SK-N-SH (cell line): ENCODE results near the gene ECM1. TPM values are rescaled to one million over a fixed set of nuclear protein-coding genes. Genes with fewer than 3 reads are reported as not detected.

ENCODE experiments used
- CTCF ChIA-PET: fragments of 300-600, 350-600 bp; formaldehyde crosslinking; extraction: SDS; loops from one replicate; lab custom pipeline; 2021; lab: Yijun Ruan, JAX
- POLR2A ChIA-PET: fragments of 350-600 bp; sonication (Branson Sonifier 250); formaldehyde crosslinking; extraction: SDS; loops from one replicate; lab custom pipeline; 2020; ENCODE audit warnings: antibody characterized with exemption, inconsistent platforms; lab: Yijun Ruan, JAX
- DNase-seq: peaks from one replicate; pipeline ENCODE4 v3.0.0; 2012
- H2AFZ ChIP-seq: fragments of 200-600 bp; sonication (generic); 2 replicates; pipeline ENCODE4 v1.8.1; 2016; ENCODE audit warnings: antibody characterized with exemption, mild to moderate bottlenecking, low read depth
- H3F3A ChIP-seq: fragments of 200-600 bp; sonication (generic); replicated peaks from 2 replicates; pipeline ENCODE3; 2016; ENCODE audit warnings: antibody characterized with exemption, mild to moderate bottlenecking; ENCODE audit not compliant: insufficient read depth
- H3K27ac ChIP-seq, 2 experiments: fragments of 200-500 bp in 1 of 2; fragments of 200-600 bp in 1 of 2; sonication (Bioruptor generic) in 1 of 2; sonication (generic), shearing (Covaris generic) in 1 of 2; 2 replicates each; pipeline versions ENCODE4 v1.5.1 to v1.6.1; 2014 to 2016; ENCODE audit warnings: low read depth in 2 of 2, inconsistent platforms in 1 of 2, low read length in 1 of 2, mild to moderate bottlenecking in 1 of 2, mixed read lengths in 1 of 2
- H3K27me3 ChIP-seq: fragments of 200-600 bp; sonication (generic), shearing (Covaris generic); 2 replicates; pipeline ENCODE4 v1.6.1; 2016; ENCODE audit warnings: mixed run types; ENCODE audit not compliant: insufficient read depth
- H3K36me3 ChIP-seq, 2 experiments: fragments of 200-500 bp in 1 of 2; fragments of 200-600 bp in 1 of 2; sonication (Bioruptor generic) in 1 of 2; sonication (generic) in 1 of 2; replicated peaks in 1 of 2; 2 replicates each; pipeline versions ENCODE3 to v1.5.1; 2014 to 2016; ENCODE audit warnings: low read length in 1 of 2, mild to moderate bottlenecking in 1 of 2; ENCODE audit not compliant: insufficient read depth in 2 of 2, control insufficient read depth in 1 of 2
- H3K4me1 ChIP-seq, 2 experiments: fragments of 200-500 bp in 1 of 2; fragments of 200-600 bp in 1 of 2; sonication (Bioruptor generic) in 1 of 2; sonication (generic), shearing (Covaris generic) in 1 of 2; 2 replicates each; pipeline versions ENCODE4 v1.5.1 to v1.6.1; 2014 to 2016; ENCODE audit warnings: low read depth in 1 of 2, low read length in 1 of 2, mixed run types in 1 of 2; ENCODE audit not compliant: insufficient read depth in 2 of 2, control insufficient read depth in 1 of 2
- H3K4me2 ChIP-seq: fragments of 200-600 bp; sonication (generic), shearing (Covaris generic); 2 replicates; pipeline ENCODE4 v1.6.1; 2017; ENCODE audit warnings: mixed run types
- H3K4me3 ChIP-seq, 2 experiments: fragments of 200-500 bp in 1 of 2; fragments of 200-600 bp in 1 of 2; sonication (Bioruptor generic) in 1 of 2; sonication (generic), shearing (Covaris generic) in 1 of 2; 2 replicates each; pipeline versions ENCODE4 v1.5.1 to v1.8.1; 2014 to 2016; ENCODE audit warnings: low read depth in 2 of 2, inconsistent platforms in 1 of 2, low read length in 1 of 2, mild to moderate bottlenecking in 1 of 2, mixed read lengths in 1 of 2, moderate library complexity in 1 of 2
- H3K79me2 ChIP-seq: fragments of 200-600 bp; sonication (generic); 2 replicates; pipeline ENCODE4 v1.8.1; 2017; ENCODE audit warnings: mild to moderate bottlenecking; ENCODE audit not compliant: insufficient read depth
- H3K9ac ChIP-seq: fragments of 200-600 bp; sonication (generic); 2 replicates; pipeline ENCODE4 v1.6.1; 2017; ENCODE audit warnings: mixed run types
- H3K9me2 ChIP-seq: fragments of 200-600 bp; sonication (generic); 2 replicates; pipeline ENCODE4 v1.6.1; 2017; ENCODE audit warnings: mixed run types
- H3K9me3 ChIP-seq: fragments of 200-600 bp; sonication (generic); 2 replicates; pipeline ENCODE4 v1.6.1; 2017; ENCODE audit warnings: mixed run types, mild to moderate bottlenecking, moderate library complexity
- H4K20me1 ChIP-seq: fragments of 200-600 bp; sonication (generic); 2 replicates; pipeline ENCODE4 v1.6.1; 2017; ENCODE audit warnings: mild to moderate bottlenecking, mixed run types; ENCODE audit not compliant: insufficient read depth
- CHD2 ChIP-seq: fragments of 150-350 bp; IDR thresholded peaks from 2 replicates; pipeline ENCODE4 v1.6.1; 2018; ENCODE audit warnings: low read length; ENCODE audit not compliant: partially characterized antibody
- EZH2phosphoT487 ChIP-seq: fragments of 200-600 bp; sonication (generic); IDR thresholded peaks from 2 replicates; pipeline ENCODE4 v1.6.1; 2017; ENCODE audit warnings: low read depth, mixed run types, mild to moderate bottlenecking, antibody characterized with exemption, moderate library complexity, borderline replicate concordance
- FOXJ3 ChIP-seq: sonication (generic); formaldehyde crosslinking; IDR thresholded peaks from 2 replicates; pipeline ENCODE4 v1.5.1; 2020; ENCODE audit warnings: mild to moderate bottlenecking, missing genetic modification reagents
- FOXM1 ChIP-seq: IDR thresholded peaks from 2 replicates; pipeline ENCODE4 v1.4.0; 2012; ENCODE audit warnings: low read depth, mild to moderate bottlenecking
- MXI1 ChIP-seq: IDR thresholded peaks from 2 replicates; pipeline ENCODE4 v1.6.1; 2012; ENCODE audit warnings: mild to moderate bottlenecking, low read depth, low read length, improper control_type of control experiment
- NFIC ChIP-seq: IDR thresholded peaks from 2 replicates; pipeline ENCODE4 v1.4.0; 2012; ENCODE audit warnings: borderline replicate concordance
- NRF1 ChIP-seq: IDR thresholded peaks from 2 replicates; pipeline ENCODE4 v1.6.1; 2012; ENCODE audit warnings: low read depth, mild to moderate bottlenecking, low read length
- RCOR1 ChIP-seq: fragments of 150-350 bp; IDR thresholded peaks from 2 replicates; pipeline ENCODE4 v1.6.1; 2017; ENCODE audit warnings: antibody characterized with exemption, low read length
- RXRA ChIP-seq: IDR thresholded peaks from 2 replicates; pipeline ENCODE4 v1.4.0; 2012; ENCODE audit warnings: low read depth, mild to moderate bottlenecking, borderline replicate concordance
- SIN3A ChIP-seq: IDR thresholded peaks from 2 replicates; pipeline ENCODE4 v1.6.1; 2012; ENCODE audit warnings: low read depth, mild to moderate bottlenecking, low read length, moderate library complexity, borderline replicate concordance
- SMC3 ChIP-seq: IDR thresholded peaks from 2 replicates; pipeline ENCODE4 v1.6.1; 2012; ENCODE audit warnings: low read depth, low read length, improper control_type of control experiment
- TAF1 ChIP-seq: IDR thresholded peaks from 2 replicates; pipeline ENCODE4 v1.6.1; 2012; ENCODE audit warnings: low read depth, mild to moderate bottlenecking, low read length, moderate library complexity, borderline replicate concordance
- TCF12 ChIP-seq: IDR thresholded peaks from 2 replicates; pipeline ENCODE4 v1.4.0; 2012
- TEAD4 ChIP-seq: IDR thresholded peaks from 2 replicates; pipeline ENCODE4 v1.4.0; 2012; ENCODE audit warnings: mild to moderate bottlenecking, borderline replicate concordance; ENCODE audit not compliant: insufficient read depth
- WGBS: methylation state at CpG from one replicate; pipeline ENCODE4 v1.1.6; 2017; ENCODE audit warnings: low lambda C conversion rate; 5-methylcytosine and 5-hydroxymethylcytosine counted together
- polyA plus RNA-seq, 3 experiments: library from polyadenylated mRNA; depleted of rRNA; stranded (reverse); fragments of >200 nt; gene quantifications; 2 replicates each; pipeline ENCODE4 v1.2.3, GENCODE V29; 2012
- TF ChIP-seq, protein P1 (sequence below): IDR thresholded peaks from 2 replicates; pipeline ENCODE4; 2012
- TF ChIP-seq, protein P2 (sequence below): IDR thresholded peaks from 2 replicates; pipeline ENCODE4 v1.4.0; 2012; ENCODE audit warnings: low read depth, borderline replicate concordance
- TF ChIP-seq, protein P3 (sequence below): fragments of 200-600 bp; sonication (generic); IDR thresholded peaks from 2 replicates; pipeline ENCODE4 v1.6.1; 2017; ENCODE audit warnings: antibody characterized with exemption, mild to moderate bottlenecking, moderate library complexity

Gene ECM1
- polyA plus RNA-seq, 1 of the 3 experiments (the other 2 are of a cell fraction) = 32.3 TPM

DNA sequence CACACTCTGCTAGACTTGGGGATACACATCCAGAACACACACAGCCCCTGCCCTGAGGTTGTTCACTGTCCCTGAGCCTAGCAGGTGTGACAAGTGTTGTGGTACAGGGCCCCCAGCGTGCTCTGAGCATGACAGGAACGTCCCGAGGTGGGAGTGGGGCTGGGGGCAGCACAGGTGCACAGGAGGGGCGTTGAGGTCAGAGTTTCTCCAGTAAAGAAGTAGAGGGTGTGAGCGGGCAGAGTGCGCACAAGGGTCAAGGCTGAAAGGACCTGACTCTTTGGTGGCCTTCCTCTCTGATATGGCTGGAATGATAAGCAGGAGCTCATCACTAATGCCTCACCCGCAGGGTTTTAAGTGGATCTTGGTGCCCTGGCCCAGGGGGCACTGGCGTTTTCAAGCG, 6.4 kb downstream of the ECM1 start (continued):
- no peak for TF ChIP-seq TEAD4

DNA sequence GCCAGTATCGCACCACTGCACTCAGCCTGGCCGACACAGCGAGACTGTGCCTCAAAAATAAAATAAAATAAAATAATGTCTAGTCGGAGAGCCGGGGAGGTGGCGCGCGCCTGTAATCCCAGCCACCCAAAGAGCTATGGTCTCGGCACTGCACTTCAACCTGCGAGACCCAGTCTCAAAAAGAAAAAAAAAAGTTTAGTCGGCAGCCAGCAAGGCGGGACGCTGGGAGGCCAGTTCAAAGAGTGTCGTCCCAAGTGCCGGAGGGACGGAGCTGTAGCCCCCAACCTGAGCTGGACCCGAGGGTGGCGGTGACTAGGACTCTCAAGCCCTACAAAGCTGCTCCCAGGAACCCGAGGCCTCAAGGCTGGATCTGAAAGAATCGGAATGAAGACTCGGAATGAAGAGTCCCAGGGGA, 7.0 kb downstream of the ECM1 start:
- ChIA-PET POLR2A (interaction anchor here (0.6 to 1.5 kb wide), 8 partner anchors 10 to 210 kb away, joined by 3 to 5 read pairs (median 3); partner anchors contain the start of gene ENSA), CTCF (interaction anchor here (0.8 to 4.6 kb wide), 7 partner anchors 11 to 259 kb away, joined by 3 to 34 read pairs (median 4); no protein-coding TSS in a partner anchor)
- Histone ChIP-seq H3K4me3 (peak overlapping the region; percentile 59 to 70), H3K4me2 (peak overlapping the region; percentile 75), H3K4me1 (peaks cover 2 to 4% of the 10 kb centered on the region in 2 experiments; a peak in 1 of 4 replicates), H3K79me2 (no peaks in the 10 kb centered on the region), H2AFZ (peak overlapping the region; percentile 84), H3K9me2 (no peaks in the 10 kb centered on the region), H3K27ac (peak overlapping the region; percentile 58 to 80), H4K20me1 (no peaks in the 10 kb centered on the region), H3F3A (peaks cover 4% of the 10 kb centered on the region), H3K9me3 (no peaks in the 10 kb centered on the region), H3K36me3 (no peaks in the 10 kb centered on the region), H3K9ac (peak overlapping the region; percentile 75), H3K27me3 (no peaks in the 10 kb centered on the region)
- TF ChIP-seq, protein P1, sequence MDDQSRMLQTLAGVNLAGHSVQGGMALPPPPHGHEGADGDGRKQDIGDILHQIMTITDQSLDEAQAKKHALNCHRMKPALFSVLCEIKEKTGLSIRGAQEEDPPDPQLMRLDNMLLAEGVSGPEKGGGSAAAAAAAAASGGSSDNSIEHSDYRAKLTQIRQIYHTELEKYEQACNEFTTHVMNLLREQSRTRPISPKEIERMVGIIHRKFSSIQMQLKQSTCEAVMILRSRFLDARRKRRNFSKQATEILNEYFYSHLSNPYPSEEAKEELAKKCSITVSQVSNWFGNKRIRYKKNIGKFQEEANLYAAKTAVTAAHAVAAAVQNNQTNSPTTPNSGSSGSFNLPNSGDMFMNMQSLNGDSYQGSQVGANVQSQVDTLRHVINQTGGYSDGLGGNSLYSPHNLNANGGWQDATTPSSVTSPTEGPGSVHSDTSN = no peak
- TF ChIP-seq, protein P2, sequence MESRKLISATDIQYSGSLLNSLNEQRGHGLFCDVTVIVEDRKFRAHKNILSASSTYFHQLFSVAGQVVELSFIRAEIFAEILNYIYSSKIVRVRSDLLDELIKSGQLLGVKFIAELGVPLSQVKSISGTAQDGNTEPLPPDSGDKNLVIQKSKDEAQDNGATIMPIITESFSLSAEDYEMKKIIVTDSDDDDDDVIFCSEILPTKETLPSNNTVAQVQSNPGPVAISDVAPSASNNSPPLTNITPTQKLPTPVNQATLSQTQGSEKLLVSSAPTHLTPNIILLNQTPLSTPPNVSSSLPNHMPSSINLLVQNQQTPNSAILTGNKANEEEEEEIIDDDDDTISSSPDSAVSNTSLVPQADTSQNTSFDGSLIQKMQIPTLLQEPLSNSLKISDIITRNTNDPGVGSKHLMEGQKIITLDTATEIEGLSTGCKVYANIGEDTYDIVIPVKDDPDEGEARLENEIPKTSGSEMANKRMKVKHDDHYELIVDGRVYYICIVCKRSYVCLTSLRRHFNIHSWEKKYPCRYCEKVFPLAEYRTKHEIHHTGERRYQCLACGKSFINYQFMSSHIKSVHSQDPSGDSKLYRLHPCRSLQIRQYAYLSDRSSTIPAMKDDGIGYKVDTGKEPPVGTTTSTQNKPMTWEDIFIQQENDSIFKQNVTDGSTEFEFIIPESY = no peak
- TF ChIP-seq RXRA = no peak
- no peak for TF ChIP-seq FOXM1
- TF ChIP-seq NRF1 = no peak
- TF ChIP-seq NFIC = no peak
- TF ChIP-seq RCOR1 = no peak
- no peak for TF ChIP-seq CHD2
- 37% methylated on average over 14 of the region's 21 CpGs for WGBS
- no peak for DNase-seq

DNA sequence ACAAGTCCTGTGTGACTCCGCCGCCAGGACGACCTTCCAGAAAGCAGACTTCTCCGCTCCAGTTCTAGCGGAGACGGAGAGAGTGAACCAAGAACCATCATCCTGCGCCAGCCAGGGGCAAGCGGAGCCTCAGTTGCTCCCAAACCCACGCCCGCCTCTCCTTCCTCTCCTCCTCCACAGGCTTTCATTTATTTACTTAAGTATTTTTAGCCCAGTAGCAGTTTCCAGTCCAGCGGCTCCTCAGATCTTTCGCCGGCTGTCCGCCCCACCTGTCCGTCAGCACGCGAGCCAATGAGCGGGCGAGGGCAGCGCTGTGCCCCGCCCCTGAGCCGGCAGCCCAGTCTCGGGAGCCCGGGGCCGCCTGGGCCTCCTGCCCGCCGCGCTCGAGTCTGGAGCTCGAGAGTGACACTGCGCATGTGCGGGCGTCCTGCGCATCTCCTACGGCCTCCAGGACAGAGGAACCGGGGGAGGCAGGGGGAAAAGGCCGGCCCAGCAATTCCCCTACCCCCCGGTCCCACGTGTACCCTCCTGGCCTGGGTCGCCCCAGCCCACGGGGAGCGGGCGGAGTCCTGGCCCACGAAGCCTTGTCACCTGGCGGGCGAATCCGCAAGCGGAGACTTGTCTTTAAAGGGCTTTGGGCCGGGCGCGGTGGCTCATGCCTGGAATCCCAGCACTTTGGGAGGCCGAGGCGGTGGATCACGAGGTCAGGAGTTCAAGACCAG, 7.6 kb downstream of the ECM1 start, which contains the start of gene FALEC:
FALEC (plus strand) TSS at position 425 of the 722 bp plus-strand sequence.
- POLR2A ChIA-PET = interaction anchor here (0.6 to 1.5 kb wide), 8 partner anchors 9 to 211 kb away, joined by 3 to 5 read pairs (median 3); partner anchors contain the start of gene ENSA
- peak within 1 kb of the TSS; percentile 58 to 80 for H3K27ac ChIP-seq
- TF ChIP-seq CHD2 (no peak), EZH2phosphoT487 (no peak), MXI1 (peak; percentile 80), SMC3 (no peak), TCF12 (0 out of 2 replicates have a peak, but pooled peaks have one; percentile 6), SIN3A (no peak; the same call in 1 of the 2 replicates), FOXJ3 (CRISPR knock-in tag) (no peak), TAF1 (no peak; the same call in 1 of the 2 replicates)
- TF ChIP-seq, protein P3, sequence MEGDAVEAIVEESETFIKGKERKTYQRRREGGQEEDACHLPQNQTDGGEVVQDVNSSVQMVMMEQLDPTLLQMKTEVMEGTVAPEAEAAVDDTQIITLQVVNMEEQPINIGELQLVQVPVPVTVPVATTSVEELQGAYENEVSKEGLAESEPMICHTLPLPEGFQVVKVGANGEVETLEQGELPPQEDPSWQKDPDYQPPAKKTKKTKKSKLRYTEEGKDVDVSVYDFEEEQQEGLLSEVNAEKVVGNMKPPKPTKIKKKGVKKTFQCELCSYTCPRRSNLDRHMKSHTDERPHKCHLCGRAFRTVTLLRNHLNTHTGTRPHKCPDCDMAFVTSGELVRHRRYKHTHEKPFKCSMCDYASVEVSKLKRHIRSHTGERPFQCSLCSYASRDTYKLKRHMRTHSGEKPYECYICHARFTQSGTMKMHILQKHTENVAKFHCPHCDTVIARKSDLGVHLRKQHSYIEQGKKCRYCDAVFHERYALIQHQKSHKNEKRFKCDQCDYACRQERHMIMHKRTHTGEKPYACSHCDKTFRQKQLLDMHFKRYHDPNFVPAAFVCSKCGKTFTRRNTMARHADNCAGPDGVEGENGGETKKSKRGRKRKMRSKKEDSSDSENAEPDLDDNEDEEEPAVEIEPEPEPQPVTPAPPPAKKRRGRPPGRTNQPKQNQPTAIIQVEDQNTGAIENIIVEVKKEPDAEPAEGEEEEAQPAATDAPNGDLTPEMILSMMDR = no peak

More for the DNA sequence above, 7.6 kb downstream of the ECM1 start, which contains the start of gene FALEC:
- Histone ChIP-seq H3K79me2 (no peaks in the 10 kb centered on the region), H3K4me3 (peak within 1 kb of the TSS; percentile 59 to 70), H3K4me1 (peaks cover 2 to 4% of the 10 kb centered on the region in 2 experiments; a peak in 1 of 4 replicates), H3K27me3 (no peaks in the 10 kb centered on the region), H3K9me3 (no peaks in the 10 kb centered on the region), H3K36me3 (no peaks in the 10 kb centered on the region), H2AFZ (peak within 1 kb of the TSS; percentile 93), H3K9ac (peak within 1 kb of the TSS; percentile 75), H3K9me2 (no peaks in the 10 kb centered on the region), H3K4me2 (peak within 1 kb of the TSS; percentile 75), H4K20me1 (no peaks in the 10 kb centered on the region), H3F3A (peaks cover 7% of the 10 kb centered on the region)
- CTCF ChIA-PET = interaction anchor here (0.5 to 4.6 kb wide), 11 partner anchors 11 to 394 kb away, joined by 3 to 34 read pairs (median 3); partner anchors contain the start of gene MCL1
- DNase-seq = peak; percentile 99
- 2% methylated on average over 46 of the region's 54 CpGs for WGBS
